Esophagus squamous epithelium (tissue), 5 donors: ENCODE results near the gene MAMDC2. TPM values are rescaled to one million over a fixed set of nuclear protein-coding genes. Genes with fewer than 3 reads are reported as not detected.

Experiments
- DNase-seq: peaks from one replicate; lab custom pipeline; 2025; lab: John Stamatoyannopoulos, UW
- H3K27ac ChIP-seq, 4 donors: fragments of 200-600 bp; sonication (generic); one replicate each; pipeline ENCODE4 v1.5.1; 2016 to 2019; ENCODE audit warnings: mild to moderate bottlenecking in 1 of 4
- H3K27me3 ChIP-seq, 4 donors: fragments of 200-600 bp; sonication (generic); 1 replicate in 3 of 4; 2 replicates in 1 of 4; pipeline versions ENCODE4 v1.5.1 to v1.6.0; 2017 to 2021; ENCODE audit warnings: antibody characterized with exemption in 1 of 4
- H3K36me3 ChIP-seq, 3 donors: fragments of 200-600 bp; sonication (generic); one replicate each; pipeline ENCODE4 v1.5.1; 2016 to 2019
- H3K4me1 ChIP-seq, 3 donors: fragments of 200-600 bp; sonication (generic); one replicate each; pipeline ENCODE4 v1.5.1; 2017 to 2019
- H3K4me3 ChIP-seq, 4 donors: fragments of 200-600 bp; sonication (generic); 1 replicate in 3 of 4; 2 replicates in 1 of 4; pipeline ENCODE4 v1.5.1; 2016 to 2019; ENCODE audit warnings: mild to moderate bottlenecking in 2 of 4, moderate library complexity in 1 of 4
- H3K9me3 ChIP-seq, 3 donors: fragments of 200-600 bp; sonication (generic); one replicate each; pipeline ENCODE4 v1.5.1; 2016 to 2019
- CTCF ChIP-seq, 6 experiments: fragments of 450-650 bp in 4 of 6; fragments of 200-600 bp in 2 of 6; sonication (generic) in 2 of 6; IDR thresholded peaks; one replicate each; pipeline ENCODE4 v1.5.1; 2016 to 2019; ENCODE audit warnings: antibody characterized with exemption in 6 of 6, mild to moderate bottlenecking in 4 of 6, moderate library complexity in 4 of 6
- POLR2A ChIP-seq, 4 donors: fragments of 450-650 bp; IDR thresholded peaks; one replicate each; pipeline ENCODE4 v1.6.1; 2017; ENCODE audit warnings: antibody characterized with exemption in 4 of 4, mild to moderate bottlenecking in 4 of 4, moderate library complexity in 3 of 4
- WGBS, 2 donors: methylation state at CpG; one replicate each; pipeline ENCODE4 v1.1.5; 2018; 5-methylcytosine and 5-hydroxymethylcytosine counted together
- intact Hi-C: fragments of 100-400 bp; cut with DNase I; formaldehyde crosslinking; loops from one replicate; pipeline ENCODE4 v1.15.0; 2022
- total RNA-seq, 4 donors: library from RNA; depleted of rRNA; stranded (reverse); fragments of >200 nt; gene quantifications; one replicate each; pipeline ENCODE4 v1.1.0, GENCODE V29; 2016
- donor health status: DM: yes; HTN: yes; CAD: no.

MAMDC2 gene
- total RNA-seq, 4 donors from 2014 or later, result 1.9 to 58.4 (median 11.3) TPM

GRCh38 chr9:70217029-70217428 lies 173.4 kb downstream of the MAMDC2 start:
- intact Hi-C loops, result no loop called here
- DNase-seq, result no peak
- peaks cover 0 to 8% (median 6%) of the 10 kb centered on the region in 3 donors for H3K9me3 ChIP-seq
- no peaks in the 10 kb centered on the region for H3K4me1 ChIP-seq
- H3K36me3 ChIP-seq, result peaks cover 0 to 51% (median 0%) of the 10 kb centered on the region in 3 donors
- no peak overlapping the region for H3K4me3 ChIP-seq
- H3K27ac ChIP-seq, result no peak overlapping the region
- WGBS, 2 donors, result 85 to 95% methylated on average over 15 to 16 of the region's 16 CpGs
- H3K27me3 ChIP-seq, result no peaks in the 10 kb centered on the region
- no peak for TF ChIP-seq CTCF (IDR thresholded peaks at IDR 0.05)
- TF ChIP-seq POLR2A (IDR thresholded peaks at IDR 0.05), result no peak

DNA sequence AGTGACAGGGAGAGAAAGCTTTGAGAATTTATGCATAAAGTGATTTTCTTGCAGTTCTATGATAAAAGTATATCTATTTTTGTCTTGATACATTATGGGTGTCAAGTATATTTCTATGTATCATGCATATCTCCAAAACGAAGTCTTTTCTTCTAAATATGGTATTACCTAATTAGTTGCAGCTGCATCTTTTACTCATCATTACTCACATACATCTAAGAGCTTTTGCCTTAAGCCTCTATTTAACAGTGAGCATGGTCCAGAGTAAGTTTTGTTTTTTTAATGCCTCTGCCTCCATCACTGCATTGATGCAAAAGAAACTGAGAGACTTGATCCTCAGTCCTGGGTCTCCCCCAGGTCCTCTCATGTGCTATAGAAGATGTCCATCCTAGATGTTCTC lies 175.1 kb downstream of the MAMDC2 start:
- no peak for DNase-seq
- Histone ChIP-seq H3K4me3 (no peak overlapping the region), H3K36me3 (peaks cover 0 to 37% (median 0%) of the 10 kb centered on the region in 3 donors), H3K4me1 (no peaks in the 10 kb centered on the region), H3K27ac (no peak overlapping the region), H3K9me3 (no peaks in the 10 kb centered on the region), H3K27me3 (no peaks in the 10 kb centered on the region)
- TF ChIP-seq POLR2A (IDR thresholded peaks at IDR 0.05), result no peak
- 29 to 45% methylated on average over 1 of the region's 1 CpG for WGBS, 2 donors
- intact Hi-C loops, result no loop called here

- no peak for TF ChIP-seq POLR2A (IDR thresholded peaks at IDR 0.05)
- TF ChIP-seq CTCF (IDR thresholded peaks at IDR 0.05), result no peak
- H3K4me1 ChIP-seq, result no peaks in the 10 kb centered on the region
These were observed 176.6 kb downstream of the MAMDC2 start for GRCh38 chr9:70220216-70220615.

GRCh38 chr9:70222354-70222753 lies 178.7 kb downstream of the MAMDC2 start:
- intact Hi-C loops, result no loop called here
- H3K27ac ChIP-seq, result no peak overlapping the region
- H3K4me1 ChIP-seq, result no peaks in the 10 kb centered on the region
- H3K36me3 ChIP-seq, result peaks cover 0 to 37% (median 0%) of the 10 kb centered on the region in 3 donors
- TF ChIP-seq CTCF (IDR thresholded peaks at IDR 0.05) (no peak), POLR2A (IDR thresholded peaks at IDR 0.05) (no peak)
- H3K9me3 ChIP-seq, result no peaks in the 10 kb centered on the region
- 56 to 84% methylated on average over 1 of the region's 1 CpG for WGBS, 2 donors
- DNase-seq, result no peak
- no peaks in the 10 kb centered on the region for H3K27me3 ChIP-seq
- H3K4me3 ChIP-seq, result no peak overlapping the region

More at GRCh38 chr9:70220216-70220615, 176.6 kb downstream of the MAMDC2 start:
- Histone ChIP-seq H3K27ac (no peak overlapping the region), H3K4me3 (no peak overlapping the region), H3K27me3 (no peaks in the 10 kb centered on the region), H3K9me3 (no peaks in the 10 kb centered on the region), H3K36me3 (peaks cover 0 to 35% (median 0%) of the 10 kb centered on the region in 3 donors)
- WGBS, 2 donors, result 94 to 96% methylated on average over 1 to 2 of the region's 2 CpGs
- no peak for DNase-seq
- intact Hi-C loops, result no loop called here

DNA sequence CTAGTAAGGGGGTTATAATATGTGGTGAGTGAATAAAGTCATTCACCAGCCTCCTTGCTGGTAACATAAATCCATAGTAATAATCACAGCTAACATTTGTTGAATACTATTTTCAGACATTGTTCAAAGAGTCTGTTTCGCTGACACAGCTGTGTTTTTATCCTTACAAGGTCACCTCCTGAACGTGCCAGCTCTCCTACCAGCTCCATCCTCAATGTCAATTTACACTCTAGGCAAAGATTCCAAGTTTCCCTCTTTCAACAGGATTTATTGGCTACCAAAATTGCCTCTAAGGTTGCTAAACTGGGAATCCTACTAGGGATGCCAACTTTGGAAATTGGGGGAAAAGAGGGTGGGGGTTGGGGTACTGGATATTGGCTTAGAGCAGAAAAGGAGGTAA lies 184.5 kb downstream of the MAMDC2 start:
- Histone ChIP-seq H3K27me3 (no peaks in the 10 kb centered on the region), H3K36me3 (peaks cover 0 to 10% (median 0%) of the 10 kb centered on the region in 3 donors), H3K4me3 (no peak overlapping the region), H3K9me3 (no peaks in the 10 kb centered on the region), H3K27ac (no peak overlapping the region), H3K4me1 (peaks cover 0 to 17% (median 0%) of the 10 kb centered on the region in 3 donors)
- intact Hi-C loops, result no loop called here
- DNase-seq, result no peak
- 51 to 71% methylated on average over 2 of the region's 2 CpGs for WGBS, 2 donors
- TF ChIP-seq CTCF (IDR thresholded peaks at IDR 0.05) (no peak), POLR2A (IDR thresholded peaks at IDR 0.05) (no peak)

GRCh38 chr9:70228611-70229010 lies 185.0 kb downstream of the MAMDC2 start:
- Histone ChIP-seq H3K4me1 (peaks cover 0 to 17% (median 0%) of the 10 kb centered on the region in 3 donors), H3K9me3 (no peaks in the 10 kb centered on the region), H3K36me3 (peaks cover 0 to 10% (median 0%) of the 10 kb centered on the region in 3 donors), H3K27ac (peak overlapping the region in 1 of 4 donors; percentile 35), H3K27me3 (no peaks in the 10 kb centered on the region), H3K4me3 (no peak overlapping the region)
- DNase-seq, result no peak
- TF ChIP-seq CTCF (IDR thresholded peaks at IDR 0.05), result no peak
- WGBS, 2 donors, result 73 to 74% methylated on average over 2 of the region's 2 CpGs
- intact Hi-C loops, result no loop called here
